HG03439 (cell line): ENCODE data around the gene EFTUD2.

Source experiments
- ATAC-seq: cut with Tn5 transposase; IDR thresholded peaks from one replicate; pipeline ENCODE4 v1.9.1; 2021; ENCODE audit warnings: mild to moderate bottlenecking, moderate library complexity; ENCODE audit not compliant: unreplicated experiment

Gene EFTUD2

DNA sequence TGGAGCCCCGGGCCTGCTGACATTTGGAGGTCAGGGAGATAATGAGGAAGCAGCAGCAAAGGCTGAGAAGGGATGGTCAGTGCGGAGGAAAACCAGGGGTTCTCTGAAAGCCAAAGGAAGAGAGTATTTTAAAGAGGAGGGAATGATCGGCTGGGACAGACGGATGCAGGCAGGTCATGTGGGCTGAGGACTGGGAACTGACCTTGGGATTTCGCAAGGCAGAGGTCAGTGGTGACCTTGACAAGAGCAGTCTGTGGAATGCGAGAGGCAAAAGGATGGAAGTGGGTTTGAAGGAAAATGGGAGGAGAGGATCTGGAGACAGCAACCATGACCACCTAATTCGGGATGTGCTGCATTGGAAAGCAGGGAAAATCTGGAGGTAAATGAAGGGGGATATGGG is 10.2 kb downstream of the EFTUD2 start:
- ATAC-seq, result no peak

DNA sequence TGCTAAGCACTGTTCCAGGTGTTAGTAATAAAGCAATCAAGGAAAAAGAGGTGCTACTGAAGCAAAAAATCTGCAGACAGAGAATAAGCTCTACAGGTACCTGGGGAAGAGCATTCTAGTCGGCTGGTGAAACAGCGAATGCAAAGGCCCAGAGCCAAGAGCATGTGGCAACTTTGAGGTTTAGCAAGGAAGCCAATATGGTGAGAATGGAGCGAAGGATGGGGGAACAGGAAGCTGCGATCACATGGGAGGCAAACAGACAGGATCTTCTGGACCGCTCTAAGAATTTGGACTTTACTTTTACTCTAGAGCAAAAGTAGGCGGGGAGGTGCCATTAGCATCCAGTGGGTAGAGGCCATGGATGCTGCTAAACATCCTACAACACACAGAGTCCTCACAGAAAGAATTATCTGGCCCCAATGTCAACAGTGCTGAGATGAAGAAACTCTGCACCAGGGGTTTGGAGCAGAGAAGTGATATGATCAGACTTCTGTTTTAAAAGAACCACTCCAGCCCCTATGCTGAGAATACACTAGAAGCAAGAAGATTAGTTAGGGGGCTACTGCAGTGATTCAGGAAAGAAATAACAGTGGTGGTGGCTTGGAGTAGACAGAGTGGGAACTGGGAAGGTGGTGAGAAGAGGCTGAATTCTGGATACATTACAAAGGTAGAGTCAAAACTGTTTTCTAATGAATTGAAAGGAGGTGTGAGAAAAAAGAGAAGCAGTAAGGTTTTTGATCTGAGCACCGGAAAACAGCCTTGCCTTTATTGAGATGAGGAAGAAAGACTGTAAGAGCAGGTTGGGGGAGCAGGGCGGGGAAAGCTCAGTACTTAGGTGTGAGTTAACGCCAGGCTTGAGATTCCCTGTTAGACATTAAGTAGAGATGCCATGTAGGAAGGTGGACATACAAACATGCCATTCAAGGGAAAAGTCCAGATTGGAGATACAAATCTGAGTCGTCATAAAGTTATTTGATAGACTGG is 11.0 kb downstream of the EFTUD2 start:
- no peak for ATAC-seq

DNA sequence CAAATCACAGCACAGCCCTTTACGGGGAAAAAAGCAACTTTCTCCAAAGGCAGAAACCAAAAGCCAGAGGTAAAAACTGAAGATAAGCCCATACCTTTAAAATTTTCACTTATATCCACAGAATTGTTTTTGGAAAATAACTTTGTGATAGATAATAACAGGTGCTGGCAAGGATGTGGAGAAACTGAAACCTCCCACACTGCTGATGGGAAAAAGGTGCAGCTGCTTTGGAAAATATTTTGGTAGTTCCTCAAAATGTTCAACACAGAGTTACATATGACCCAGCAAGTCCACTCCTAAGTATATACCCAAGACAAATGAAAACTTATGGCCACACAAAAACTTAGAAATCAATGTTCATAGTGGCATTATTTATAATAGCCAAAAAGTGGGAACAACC is 12.2 kb downstream of the EFTUD2 start:
- no peak for ATAC-seq

DNA sequence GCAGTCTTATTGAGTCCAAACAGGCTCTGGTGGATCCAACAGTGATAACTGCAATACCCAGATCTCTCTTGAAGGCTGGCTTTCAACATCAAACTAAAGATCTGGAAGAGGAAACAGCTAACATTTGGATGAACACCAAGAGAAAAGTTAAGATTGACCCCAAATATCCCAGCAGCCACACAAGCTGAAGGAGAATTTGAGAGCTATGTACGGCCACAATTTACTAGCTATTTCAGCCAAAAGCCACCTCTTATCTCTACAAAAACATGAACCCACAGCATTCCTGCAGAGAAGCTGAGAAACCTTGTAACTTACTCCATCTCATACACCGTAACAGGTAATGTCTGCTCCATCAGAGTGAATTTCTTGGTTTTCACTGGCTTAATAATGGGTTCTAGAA is 14.3 kb downstream of the EFTUD2 start:
- no peak for ATAC-seq

DNA sequence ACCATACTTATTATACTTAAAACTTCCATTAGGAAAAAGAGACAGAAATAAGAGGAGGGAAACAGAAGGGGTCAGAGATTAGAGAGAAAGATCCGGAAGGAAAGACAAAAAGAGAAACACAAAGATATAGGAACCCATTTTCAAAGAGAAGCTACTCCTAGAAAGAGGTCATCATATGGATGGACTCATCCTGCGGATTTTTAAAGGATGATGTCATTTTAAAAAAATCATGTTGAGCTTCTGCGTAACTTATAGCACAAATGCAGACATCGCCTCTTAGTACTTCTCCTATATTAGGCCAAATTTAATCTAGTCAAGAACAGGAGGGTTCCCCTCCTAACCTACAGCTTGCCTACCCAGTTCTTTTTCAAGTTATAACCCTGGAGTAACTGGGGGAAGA is 18.1 kb downstream of the EFTUD2 start:
- ATAC-seq, result no peak

DNA sequence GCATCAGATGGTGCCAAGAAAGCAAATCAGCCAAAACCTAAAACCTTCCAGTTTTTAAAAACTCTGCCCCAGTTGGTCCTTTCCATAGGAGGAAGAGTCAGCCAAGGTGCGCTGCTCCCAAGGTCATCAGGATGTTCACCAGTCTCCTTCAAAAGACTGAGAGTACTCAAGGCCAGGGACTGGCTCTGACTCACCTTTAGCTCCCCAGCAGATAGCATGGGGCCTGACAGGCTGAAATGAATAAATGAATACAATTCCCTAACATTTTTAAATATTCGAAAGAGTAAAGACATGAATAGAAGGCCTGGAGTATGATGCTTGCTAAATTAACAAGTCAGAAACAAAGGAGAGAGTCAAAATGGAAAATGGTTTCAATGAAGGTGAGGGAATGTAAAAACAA is 19.2 kb downstream of the EFTUD2 start:
- no peak for ATAC-seq

DNA sequence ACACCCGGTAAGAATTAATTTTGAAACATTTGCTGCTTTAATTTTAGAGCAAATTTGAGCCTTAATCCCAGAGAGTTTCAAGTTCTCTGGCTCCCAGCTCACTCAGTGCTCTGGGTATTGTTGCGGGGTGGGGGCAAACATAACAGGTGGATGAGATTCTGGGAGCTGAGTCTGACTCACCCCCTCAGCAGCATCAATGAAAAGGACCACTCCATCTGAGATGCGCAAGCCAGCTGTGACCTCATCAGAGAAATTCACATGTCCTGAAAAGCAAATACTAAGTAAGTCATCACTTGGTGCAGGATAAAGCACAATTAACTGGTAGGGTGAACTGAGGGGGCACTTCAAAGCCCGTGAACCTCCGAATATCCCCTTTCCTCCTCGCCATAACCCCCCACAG is 19.9 kb downstream of the EFTUD2 start:
- no peak for ATAC-seq

DNA sequence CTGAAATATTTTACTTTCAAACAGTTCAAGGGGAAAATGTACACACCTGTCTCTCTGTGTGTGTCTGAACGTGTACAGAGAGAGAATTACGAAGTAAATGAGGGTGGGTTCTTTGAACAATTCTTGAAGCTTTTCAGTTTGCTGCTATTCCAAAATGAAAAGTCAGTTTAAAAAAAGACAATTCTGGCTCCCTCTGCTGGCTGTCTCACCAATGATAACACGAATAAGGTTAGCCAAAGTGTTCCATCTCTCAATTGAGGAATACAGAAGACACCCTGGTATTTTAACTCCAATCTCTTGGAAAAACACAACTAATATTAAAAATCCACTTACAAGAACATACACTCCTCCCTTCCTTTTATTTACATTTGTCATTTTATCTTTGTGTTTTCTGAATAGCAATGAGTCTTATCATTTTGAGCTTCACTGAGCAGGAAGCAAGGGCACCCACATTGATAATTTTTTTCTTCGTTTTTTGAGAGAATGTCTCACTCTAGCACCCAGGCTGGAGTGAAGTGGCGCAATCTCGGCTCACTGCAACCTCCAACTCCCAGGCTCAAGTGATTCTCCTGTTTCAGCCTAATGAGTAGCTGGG is 20.5 kb downstream of the EFTUD2 start:
- ATAC-seq, result no peak

DNA sequence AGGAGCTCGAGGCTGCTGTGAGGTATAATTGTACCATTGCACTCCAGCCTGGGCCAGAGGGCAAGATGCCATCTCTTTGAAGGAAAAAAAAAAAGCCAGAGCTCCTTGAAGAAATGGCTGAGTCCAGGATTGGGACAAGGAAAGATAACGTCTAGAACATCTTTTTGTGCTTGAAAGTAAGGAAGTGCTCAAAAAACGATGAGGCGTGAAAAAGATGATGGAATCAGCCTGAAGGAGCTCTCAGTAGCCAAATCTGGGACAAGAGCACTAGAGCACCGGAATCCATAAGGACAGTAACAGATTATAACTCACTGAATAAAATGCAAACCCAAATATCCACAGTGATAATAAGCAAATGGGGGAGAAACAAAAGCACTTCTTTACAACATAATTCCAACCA is 22.1 kb downstream of the EFTUD2 start:
- no peak for ATAC-seq

DNA sequence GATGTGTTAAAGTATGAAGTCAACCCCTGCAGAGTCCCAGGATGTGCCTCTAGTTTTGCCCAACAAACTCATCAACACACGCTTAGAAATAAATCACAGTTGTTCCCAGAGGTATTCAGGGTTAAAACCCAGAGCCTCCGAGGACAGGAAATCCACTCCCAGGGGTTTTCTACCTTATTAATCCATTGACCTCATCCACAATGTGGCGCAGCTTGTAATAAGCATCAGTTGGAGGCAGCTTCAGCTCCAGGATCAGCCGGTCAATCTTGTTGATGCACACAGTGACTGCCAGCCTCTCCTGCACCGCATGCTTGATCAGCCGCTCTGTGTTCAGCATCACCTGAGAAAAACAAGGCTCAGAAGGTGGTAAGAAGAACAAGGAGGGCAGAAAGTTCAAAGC is 23.5 kb downstream of the EFTUD2 start:
- ATAC-seq, result no peak

DNA sequence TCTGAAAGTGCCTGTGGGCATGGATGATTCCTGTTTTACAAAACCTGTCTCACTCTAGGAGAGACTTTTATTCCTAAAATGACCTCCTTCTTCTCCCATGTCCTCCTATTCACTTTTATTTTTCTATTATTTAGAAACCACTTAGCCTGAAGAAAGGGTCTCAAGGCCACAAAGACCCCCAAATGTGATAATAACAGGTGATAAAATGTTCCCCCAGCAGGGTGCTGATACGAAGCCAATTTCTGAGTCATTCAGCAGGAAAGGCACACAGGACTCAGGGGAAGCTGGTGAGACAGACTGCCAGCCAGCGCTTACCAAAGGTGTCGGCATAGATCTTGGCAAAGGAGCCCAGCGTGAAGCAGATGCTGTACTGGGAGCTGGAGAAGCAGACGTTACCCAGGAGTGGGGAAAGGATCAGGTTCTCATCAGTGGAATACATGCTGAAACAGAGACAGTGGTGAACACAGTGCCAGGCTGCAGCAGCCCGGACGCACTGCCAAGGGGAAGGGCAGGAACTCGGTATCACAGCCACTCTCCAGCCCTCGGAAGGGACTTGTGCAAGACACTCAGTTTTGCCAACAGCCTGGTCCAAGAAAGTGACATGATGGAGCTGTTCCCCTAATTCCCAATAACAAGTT is 27.0 kb downstream of the EFTUD2 start:
- no peak for ATAC-seq

DNA sequence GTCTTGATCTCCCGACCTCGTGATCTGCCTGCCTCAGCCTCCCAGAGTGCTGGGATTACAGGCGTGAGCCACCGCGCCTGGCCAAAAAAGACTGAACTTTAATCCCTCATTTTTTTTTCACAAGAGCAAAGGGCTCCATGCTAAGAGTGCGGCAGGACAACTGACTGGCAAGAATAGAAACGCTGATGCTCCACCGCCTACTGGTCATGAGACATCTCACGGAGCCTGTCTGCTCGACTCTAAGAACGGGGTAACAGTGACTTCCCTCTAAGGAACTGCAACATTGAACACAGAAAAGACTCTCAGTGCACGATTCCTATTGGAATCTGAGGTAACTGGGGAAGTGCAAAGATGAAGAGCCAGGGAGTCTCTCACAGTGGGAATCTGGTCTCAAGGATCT is 27.7 kb downstream of the EFTUD2 start:
- ATAC-seq, result no peak

DNA sequence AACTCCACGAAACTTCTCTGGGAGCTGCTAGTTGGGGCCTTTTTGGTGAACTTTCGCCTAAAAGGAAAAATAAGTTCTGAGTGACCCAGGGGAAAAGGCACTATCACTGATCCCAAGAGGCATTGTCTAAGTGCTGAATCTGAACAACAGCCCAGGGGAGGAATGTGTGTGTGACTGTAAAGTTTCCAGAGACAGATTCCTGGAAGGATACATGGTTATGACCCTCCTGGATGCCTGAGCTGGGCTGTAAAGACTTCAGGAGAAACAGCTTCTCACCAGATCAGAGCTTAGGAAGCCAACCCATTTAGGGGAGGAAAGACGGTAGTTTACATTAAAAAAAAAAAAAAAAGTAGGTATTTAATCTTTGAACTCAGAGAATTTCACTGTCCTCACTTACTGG is 31.4 kb downstream of the EFTUD2 start:
- no peak for ATAC-seq

DNA sequence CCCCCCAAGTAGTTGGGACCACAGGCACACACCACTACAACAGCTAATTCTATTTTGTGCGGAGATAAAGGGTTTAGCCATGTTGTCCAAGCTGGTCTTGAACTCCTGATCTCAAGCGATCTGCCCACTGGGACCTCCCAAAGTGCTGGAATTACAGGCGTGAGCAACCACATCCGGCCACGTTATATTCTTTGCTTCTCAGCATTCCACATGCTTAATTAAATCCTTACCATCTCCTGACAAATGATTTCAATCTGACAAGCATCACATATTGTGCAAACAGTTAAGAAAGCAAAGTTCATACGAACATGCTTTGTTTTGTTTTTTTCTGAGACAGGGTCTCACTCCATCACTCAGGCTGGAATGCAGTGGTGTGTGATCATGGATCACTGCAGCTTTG is 33.3 kb downstream of the EFTUD2 start:
- no peak for ATAC-seq

DNA sequence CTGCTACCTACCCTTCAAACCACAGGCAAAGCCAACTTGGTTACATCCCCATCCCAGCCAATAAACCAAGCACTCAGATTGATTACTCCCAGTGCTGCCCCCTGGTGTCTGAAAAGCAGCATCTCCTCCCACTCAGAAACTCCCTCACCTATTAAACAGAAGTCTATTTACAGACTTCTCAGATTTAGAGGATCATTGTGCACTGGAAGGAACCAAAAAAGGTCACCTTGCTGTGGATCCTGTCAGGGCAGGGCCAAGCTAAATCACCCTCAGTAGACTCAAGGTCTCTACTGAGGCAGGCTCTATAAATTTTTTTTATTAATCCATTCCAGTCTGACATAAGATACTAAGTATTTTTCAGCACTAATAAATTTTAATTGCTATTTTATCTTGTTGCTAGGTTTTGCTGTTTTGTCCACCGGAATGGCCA is 34.0 kb downstream of the EFTUD2 start:
- ATAC-seq, result no peak

DNA sequence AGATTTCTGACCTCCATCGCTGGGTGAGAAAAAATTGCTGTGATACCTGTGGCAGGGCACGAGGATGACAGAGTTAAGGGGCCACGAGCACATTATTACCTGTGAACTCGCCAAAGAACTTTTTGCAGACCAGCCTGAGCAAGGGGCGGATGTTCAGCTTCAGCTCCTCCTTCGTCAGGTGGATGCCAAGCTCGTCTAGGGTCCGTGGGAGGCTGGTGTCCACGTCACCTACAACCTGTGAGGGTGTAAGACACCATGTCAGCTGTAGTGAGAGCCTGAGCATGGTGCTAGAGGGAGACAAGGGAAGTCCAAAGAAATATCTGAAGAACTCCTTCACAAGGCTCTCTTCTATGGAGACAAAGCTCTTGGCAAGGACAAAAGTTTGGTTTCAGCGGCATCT is 34.4 kb downstream of the EFTUD2 start:
- no peak for ATAC-seq

DNA sequence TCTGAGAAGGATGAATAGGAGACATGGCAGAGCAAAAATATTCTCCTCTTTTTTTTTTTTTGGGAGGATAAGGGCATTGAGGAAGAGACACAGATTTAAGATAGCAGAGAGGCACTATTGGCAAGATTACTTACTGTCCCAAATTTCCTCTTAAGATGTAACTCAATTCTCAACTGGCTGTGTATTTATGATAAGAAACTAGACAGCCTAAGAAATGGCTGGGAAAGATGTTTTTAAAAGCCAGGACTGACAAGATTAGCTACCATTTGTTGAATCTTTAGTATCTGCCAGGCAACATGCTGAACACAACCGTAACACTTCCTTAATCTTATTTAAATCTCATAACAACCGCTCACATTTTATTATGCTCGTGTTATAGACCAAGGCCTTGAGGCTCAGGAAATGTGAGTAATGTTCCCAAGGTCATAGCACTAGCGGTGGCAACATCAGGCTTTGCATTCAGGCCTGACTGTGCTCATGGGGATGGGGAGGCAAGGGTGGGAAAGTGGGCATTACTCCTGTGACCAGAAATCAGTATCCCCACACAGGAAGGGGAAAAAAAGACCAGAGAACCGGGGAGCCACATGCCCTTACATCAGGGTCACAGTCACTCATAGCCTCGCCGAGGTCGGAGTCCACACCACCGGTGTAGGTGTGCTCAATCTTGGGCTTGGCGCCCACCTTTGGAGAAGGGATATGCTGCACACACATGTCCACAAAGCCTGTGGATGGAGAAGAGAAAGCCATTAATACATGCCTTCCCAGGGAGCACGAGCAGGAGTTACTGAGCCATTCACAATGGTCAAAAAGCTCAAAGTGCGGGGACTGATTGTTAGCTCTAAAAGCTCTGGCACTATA is 36.0 kb downstream of the EFTUD2 start:
- ATAC-seq, result no peak

DNA sequence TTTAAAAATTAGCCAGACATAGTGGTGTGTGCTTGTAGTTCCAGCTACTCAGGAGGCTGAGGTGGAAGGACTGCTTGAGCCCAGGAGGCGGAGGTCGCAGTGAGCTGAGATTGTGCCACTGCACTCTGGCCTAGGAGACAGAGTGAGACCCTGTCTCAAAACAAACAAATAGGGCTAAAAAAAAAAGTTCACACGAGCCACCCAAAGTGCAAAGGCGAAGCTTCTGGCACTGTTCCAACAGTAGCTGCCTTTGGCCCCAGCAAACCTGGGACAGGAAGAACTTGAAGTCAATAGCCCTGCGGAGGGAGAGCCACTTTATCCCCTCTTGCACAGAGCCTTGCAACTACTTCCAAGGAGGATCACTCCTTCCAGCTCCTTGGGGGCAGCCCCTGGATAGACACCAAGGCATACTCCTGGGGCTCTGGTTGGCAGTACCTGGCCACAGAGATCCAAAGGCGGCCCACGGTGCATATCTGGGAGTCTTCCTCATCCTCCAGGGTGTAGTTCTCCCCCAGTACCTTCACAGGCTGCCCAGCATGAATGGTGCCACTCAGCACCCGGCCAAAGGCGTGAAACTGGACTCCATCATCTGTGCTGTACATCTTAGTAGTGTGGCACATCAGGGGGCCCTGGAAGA is 36.8 kb downstream of the EFTUD2 start:
- no peak for ATAC-seq

DNA sequence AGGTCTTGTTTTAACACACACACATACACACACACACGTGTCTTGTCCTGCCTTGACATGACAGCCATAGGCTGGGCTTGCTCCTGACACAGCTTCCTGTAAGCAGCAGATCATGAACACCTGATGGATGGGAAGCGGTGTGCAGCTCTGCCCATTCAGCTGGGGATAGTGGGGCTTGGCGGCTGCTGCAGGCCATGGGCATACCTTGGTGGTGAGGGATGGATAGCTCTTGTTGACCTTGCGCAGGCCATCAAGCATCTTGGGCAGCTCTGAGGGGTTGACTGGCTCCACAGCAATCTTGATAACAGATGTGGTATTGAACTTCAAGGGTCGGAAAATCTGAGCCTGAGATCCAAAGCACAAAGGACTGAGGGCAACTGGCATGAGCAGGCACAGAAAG is 39.5 kb downstream of the EFTUD2 start:
- ATAC-seq, result no peak

DNA sequence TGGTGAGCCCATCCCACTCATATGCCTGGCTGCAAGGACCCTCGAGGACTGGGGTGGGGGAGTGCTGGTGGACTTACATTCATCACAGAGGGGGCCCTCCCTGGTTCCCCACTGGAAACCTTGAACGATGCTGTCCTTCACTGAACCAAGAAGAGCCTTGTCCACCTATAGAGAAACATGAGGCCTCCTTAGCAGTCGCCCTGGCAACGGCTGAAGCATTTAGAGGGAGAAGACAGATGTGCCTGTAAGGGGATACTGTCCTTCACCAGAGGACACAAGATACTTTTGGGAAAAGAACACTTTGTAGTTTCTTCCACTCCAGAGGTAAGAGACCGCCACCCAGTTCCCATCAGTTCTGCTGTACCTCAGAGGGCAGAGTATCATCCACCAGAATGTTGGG is 45.1 kb downstream of the EFTUD2 start:
- ATAC-seq, result no peak

DNA sequence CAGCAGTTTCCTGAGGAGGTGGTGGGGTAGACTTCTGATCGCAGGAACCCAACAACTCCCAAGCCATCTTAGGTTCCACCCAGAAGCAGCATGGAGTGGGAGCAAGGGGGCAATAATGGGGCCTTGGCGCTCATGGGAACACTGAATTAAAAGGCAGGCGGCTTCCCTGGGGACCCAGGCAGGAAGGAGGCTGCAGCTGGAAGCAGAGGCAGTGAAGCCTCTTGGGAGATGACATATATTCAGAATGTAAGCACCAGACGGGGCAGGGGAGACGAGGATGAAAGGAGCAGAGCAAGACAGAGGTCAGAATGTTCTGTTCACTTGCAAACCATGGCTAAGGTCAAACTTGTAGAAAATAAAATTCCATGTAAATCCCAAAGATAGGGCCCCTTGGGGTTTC is 48.6 kb downstream of the EFTUD2 start:
- no peak for ATAC-seq
